Ascending aorta (tissue), 2 donors: Measurements from ENCODE around the gene RIPK3. TPM values are rescaled to one million over a fixed set of nuclear protein-coding genes. Genes with fewer than 3 reads are reported as not detected.
"Not testable (repeated sequence)": the region's sequence is repeated elsewhere in the genome, so short reads cannot be mapped to it uniquely, and the experiment has no call there.

Source experiments
- DNase-seq, 2 donors: peaks; one replicate each; pipeline ENCODE4 v3.0.0-alpha.2; 2019; ENCODE audit warnings: low spot score in 2 of 2
- H3K27ac ChIP-seq, 2 donors: fragments of 200-600 bp; sonication (generic); one replicate each; pipeline ENCODE4 v1.5.1; 2016 to 2017; ENCODE audit warnings: mild to moderate bottlenecking in 1 of 2
- H3K27me3 ChIP-seq: fragments of 200-600 bp; sonication (generic); one replicate; pipeline ENCODE4 v1.5.1; 2017
- H3K36me3 ChIP-seq, 2 donors: fragments of 200-600 bp; sonication (generic); one replicate each; pipeline ENCODE4 v1.5.1; 2016
- H3K4me1 ChIP-seq, 2 donors: fragments of 200-600 bp; sonication (generic); one replicate each; pipeline ENCODE4 v1.5.1; 2016 to 2017; ENCODE audit warnings: mild to moderate bottlenecking in 1 of 2
- H3K4me3 ChIP-seq, 2 donors: fragments of 200-600 bp; sonication (generic); one replicate each; pipeline ENCODE4 v1.5.1; 2016 to 2017; ENCODE audit warnings: mild to moderate bottlenecking in 1 of 2
- H3K9me3 ChIP-seq, 2 donors: fragments of 200-600 bp; sonication (generic); one replicate each; pipeline ENCODE4 v1.5.1; 2016
- CTCF ChIP-seq, 3 experiments: fragments of 200-600 bp in 2 of 3; fragments of 450-650 bp in 1 of 3; sonication (generic) in 2 of 3; IDR thresholded peaks; one replicate each; pipeline ENCODE4 v1.5.1; 2016 to 2019; ENCODE audit warnings: antibody characterized with exemption in 3 of 3, mild to moderate bottlenecking in 1 of 3, moderate library complexity in 1 of 3
- intact Hi-C: fragments of 100-400 bp; cut with DNase I; formaldehyde crosslinking; loops from one replicate; pipeline ENCODE4 v1.15.1; 2023
- total RNA-seq: library from RNA; depleted of rRNA; stranded (reverse); fragments of >200 nt; gene quantifications from one replicate; pipeline ENCODE4 v1.1.0, GENCODE V29; 2016

The RIPK3 gene
- total RNA-seq, 1 donor from 2014 or later: 2.3 TPM

GRCh38 chr14:24378327-24378726 is 38.5 kb upstream of the RIPK3 start:
- no peak overlapping the region for H3K4me3 ChIP-seq
- H3K36me3 ChIP-seq: peaks cover 3 to 36% of the 10 kb centered on the region in 2 donors
- H3K27ac ChIP-seq: no peak overlapping the region
- H3K9me3 ChIP-seq: no peaks in the 10 kb centered on the region
- DNase-seq: no peak
- no peaks in the 10 kb centered on the region for H3K27me3 ChIP-seq
- H3K4me1 ChIP-seq: no peaks in the 10 kb centered on the region
- no peak for TF ChIP-seq CTCF (IDR thresholded peaks at IDR 0.05)
- intact Hi-C loops: no loop called here

- Histone ChIP-seq H3K27me3 (no peaks in the 10 kb centered on the region), H3K9me3 (no peaks in the 10 kb centered on the region), H3K4me1 (no peaks in the 10 kb centered on the region), H3K4me3 (no peak overlapping the region), H3K36me3 (peaks cover 3 to 42% of the 10 kb centered on the region in 2 donors), H3K27ac (no peak overlapping the region)
- TF ChIP-seq CTCF (IDR thresholded peaks at IDR 0.05): no peak
- DNase-seq: no peak
- intact Hi-C loops: no loop called here
Measured at GRCh38 chr14:24377657-24378056, 37.9 kb upstream of the RIPK3 start.

GRCh38 chr14:24377126-24377525 is 37.3 kb upstream of the RIPK3 start:
- intact Hi-C loops: no loop called here
- Histone ChIP-seq H3K4me3 (no peak overlapping the region), H3K9me3 (no peaks in the 10 kb centered on the region), H3K27me3 (no peaks in the 10 kb centered on the region), H3K36me3 (peaks cover 3 to 48% of the 10 kb centered on the region in 2 donors), H3K4me1 (peaks cover 0 to 3% of the 10 kb centered on the region in 2 donors), H3K27ac (no peak overlapping the region)
- DNase-seq: no peak
- no peak for TF ChIP-seq CTCF (IDR thresholded peaks at IDR 0.05)

GRCh38 chr14:24376448-24377070 is 36.8 kb upstream of the RIPK3 start:
- Histone ChIP-seq H3K4me3 (no peak overlapping the region), H3K9me3 (no peaks in the 10 kb centered on the region), H3K27me3 (no peaks in the 10 kb centered on the region), H3K27ac (no peak overlapping the region), H3K4me1 (peaks cover 0 to 3% of the 10 kb centered on the region in 2 donors), H3K36me3 (peaks cover 3 to 50% of the 10 kb centered on the region in 2 donors)
- TF ChIP-seq CTCF (IDR thresholded peaks at IDR 0.05): no peak
- no peak for DNase-seq
- intact Hi-C loops: no loop called here

GRCh38 chr14:24372701-24373416 is 33.1 kb upstream of the RIPK3 start:
- H3K4me3 ChIP-seq: no peak overlapping the region
- H3K27me3 ChIP-seq: no peaks in the 10 kb centered on the region
- peaks cover 3 to 50% of the 10 kb centered on the region in 2 donors for H3K36me3 ChIP-seq
- no peak for DNase-seq
- H3K4me1 ChIP-seq: peaks cover 0 to 3% of the 10 kb centered on the region in 2 donors
- intact Hi-C loops: no loop called here
- no peaks in the 10 kb centered on the region for H3K9me3 ChIP-seq
- TF ChIP-seq CTCF (IDR thresholded peaks at IDR 0.05): no peak
- H3K27ac ChIP-seq: no peak overlapping the region

GRCh38 chr14:24371605-24372004 is 31.8 kb upstream of the RIPK3 start:
- peaks cover 3 to 44% of the 10 kb centered on the region in 2 donors for H3K36me3 ChIP-seq
- intact Hi-C loops, H3K4me3 ChIP-seq, H3K27ac ChIP-seq, H3K9me3 ChIP-seq, H3K27me3 ChIP-seq, DNase-seq: not testable (repeated sequence)
- H3K4me1 ChIP-seq: peaks cover 0 to 13% of the 10 kb centered on the region in 2 donors
